A549 treated with CpdA at 1 μM for 4 hours (cell line): ENCODE data around the gene DCHS2. TPM values are rescaled to one million over a fixed set of nuclear protein-coding genes. Genes with fewer than 3 reads are reported as not detected.

Experiments used
- total RNA-seq: library from RNA; stranded (reverse); fragments of 200-300 nt; extraction: Qiagen RNA extraction; gene quantifications from 5 replicates; pipeline ENCODE4 v1.2.3, GENCODE V29; 2022; ENCODE audit warnings: low read depth

DCHS2 gene
- 0.11 TPM in 1 of 5 replicates, not detected in the others for total RNA-seq

GRCh38 chr4:154491341-154492271 is at the start of gene DCHS2:
TSS of gene DCHS2 (minus strand) at chr4:154491799. CDS start at chr4:154491355, 444 bp downstream.

Other genes with a start within 250 kb of the DCHS2 start
- 56.7 to 62.1 TPM (median 59.6 TPM) in 5 replicates for gene PLRG1, start 58.6 kb upstream of the DCHS2 start, total RNA-seq
- gene FGB, start 71.2 kb upstream of the DCHS2 start, total RNA-seq, result 9.7 to 19.2 TPM (median 11.3 TPM) in 5 replicates
- gene FGA, start 98.9 kb upstream of the DCHS2 start, total RNA-seq, result 5.8 to 8.7 TPM (median 6.3 TPM) in 5 replicates
- gene FGG, start 120.9 kb upstream of the DCHS2 start, total RNA-seq, result 4.2 to 7.9 TPM (median 4.8 TPM) in 5 replicates